ENCODE measurements around the gene TTC16. TPM values are rescaled to one million over a fixed set of nuclear protein-coding genes. Genes with fewer than 3 reads are reported as not detected.
A peak's percentile ranks its signal among the peaks of the same experiment; 100 is the strongest.

Gene TTC16
- total RNA-seq, 2 experiments from 2014 or later = 1.6 to 2.1 TPM

DNA sequence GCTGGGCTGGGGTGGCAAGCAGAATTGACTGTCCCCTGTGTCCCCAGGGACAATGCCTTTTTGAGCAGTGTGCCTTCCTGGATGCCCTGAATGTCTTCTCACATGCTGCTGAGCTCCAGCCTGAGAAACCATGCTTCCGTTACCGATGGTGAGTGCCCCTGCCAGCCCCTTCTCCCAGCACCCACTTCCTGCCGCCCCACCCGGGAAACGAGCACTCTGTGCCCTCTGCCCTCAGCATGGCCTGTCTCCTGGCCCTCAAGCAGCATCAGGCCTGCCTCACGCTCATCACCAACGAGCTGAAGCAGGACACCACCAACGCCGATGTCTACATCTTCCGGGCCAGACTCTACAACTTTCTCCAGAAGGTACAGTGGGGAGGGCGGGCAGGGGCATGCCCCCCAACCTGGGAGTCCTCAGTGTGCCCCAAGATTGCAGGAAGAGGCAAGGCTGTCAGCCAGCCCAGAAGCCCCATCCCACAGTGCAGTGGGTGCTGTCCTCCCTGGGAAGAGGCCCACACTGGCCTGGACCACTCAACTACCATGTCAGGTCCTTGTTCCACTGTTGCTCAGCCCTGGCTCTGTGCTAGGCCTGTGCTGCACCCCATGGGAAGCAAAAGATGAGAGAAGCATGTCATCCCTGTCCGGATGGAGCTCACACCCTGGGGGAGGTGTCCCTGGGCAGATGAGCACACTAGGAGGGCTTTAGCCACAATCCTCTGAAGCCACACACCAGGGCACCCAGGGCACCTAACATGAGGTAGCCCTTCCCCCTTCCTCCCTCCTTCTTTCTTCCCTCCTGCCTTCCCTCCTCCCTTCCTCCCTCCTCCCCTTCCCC is 4.4 kb downstream of the TTC16 start:
- Histone ChIP-seq H3K4me3 (ENCODE audit: low read length) (peak overlapping the region; percentile 7), H3K27ac (ENCODE audit: low read depth in 1 of 2, low read length in 2 of 2) (peak overlapping the region in 1 of 2 donors; percentile 44), H3K4me1 (ENCODE audit: insufficient read depth, low read length) (peaks cover 51% of the 10 kb centered on the region), H3K9me3 (ENCODE audit: control insufficient read depth in 1 of 2, insufficient read depth in 1 of 2, low read length in 2 of 2) (no peaks in the 10 kb centered on the region), H3K36me3 (ENCODE audit: insufficient read depth, low read length) (no peaks in the 10 kb centered on the region), H3K27me3 (ENCODE audit: control insufficient read depth in 1 of 2, insufficient read depth in 2 of 2, low read length in 2 of 2) (no peaks in the 10 kb centered on the region)
- ChIA-PET POLR2A (interaction anchor here (0.7 to 1.0 kb wide), 5 partner anchors 9 to 108 kb away, joined by 3 to 5 read pairs (median 3); partner anchors contain the start of genes SH2D3C, STXBP1 and TOR2A), CTCF (interaction anchor here (0.6 to 3.5 kb wide), 2 partner anchors 14 to 68 kb away, joined by 3 to 10 read pairs; partner anchors contain the start of gene TOR2A)
- intact Hi-C loops (cut with DNase I, micrococcal nuclease) = no loop called here
- no peak for ATAC-seq (ENCODE audit: poor library complexity)
- Mint-ChIP-seq H3K27ac (peak overlapping the region; percentile 74), H3K36me3 (ENCODE audit: low read depth) (peaks cover 5% of the 10 kb centered on the region), H3K4me3 (peak overlapping the region; percentile 75), H3K27me3 (no peaks in the 10 kb centered on the region), H3K4me1 (ENCODE audit: low read depth) (peaks cover 21% of the 10 kb centered on the region), H3K9me3 (no peaks in the 10 kb centered on the region)
- TF ChIP-seq, protein P1, sequence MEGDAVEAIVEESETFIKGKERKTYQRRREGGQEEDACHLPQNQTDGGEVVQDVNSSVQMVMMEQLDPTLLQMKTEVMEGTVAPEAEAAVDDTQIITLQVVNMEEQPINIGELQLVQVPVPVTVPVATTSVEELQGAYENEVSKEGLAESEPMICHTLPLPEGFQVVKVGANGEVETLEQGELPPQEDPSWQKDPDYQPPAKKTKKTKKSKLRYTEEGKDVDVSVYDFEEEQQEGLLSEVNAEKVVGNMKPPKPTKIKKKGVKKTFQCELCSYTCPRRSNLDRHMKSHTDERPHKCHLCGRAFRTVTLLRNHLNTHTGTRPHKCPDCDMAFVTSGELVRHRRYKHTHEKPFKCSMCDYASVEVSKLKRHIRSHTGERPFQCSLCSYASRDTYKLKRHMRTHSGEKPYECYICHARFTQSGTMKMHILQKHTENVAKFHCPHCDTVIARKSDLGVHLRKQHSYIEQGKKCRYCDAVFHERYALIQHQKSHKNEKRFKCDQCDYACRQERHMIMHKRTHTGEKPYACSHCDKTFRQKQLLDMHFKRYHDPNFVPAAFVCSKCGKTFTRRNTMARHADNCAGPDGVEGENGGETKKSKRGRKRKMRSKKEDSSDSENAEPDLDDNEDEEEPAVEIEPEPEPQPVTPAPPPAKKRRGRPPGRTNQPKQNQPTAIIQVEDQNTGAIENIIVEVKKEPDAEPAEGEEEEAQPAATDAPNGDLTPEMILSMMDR (IDR thresholded peaks at IDR 0.05) = no peak
- DNase-seq = peak in 5 of 14 experiments; percentile 10 to 81 (median 38)

DNA sequence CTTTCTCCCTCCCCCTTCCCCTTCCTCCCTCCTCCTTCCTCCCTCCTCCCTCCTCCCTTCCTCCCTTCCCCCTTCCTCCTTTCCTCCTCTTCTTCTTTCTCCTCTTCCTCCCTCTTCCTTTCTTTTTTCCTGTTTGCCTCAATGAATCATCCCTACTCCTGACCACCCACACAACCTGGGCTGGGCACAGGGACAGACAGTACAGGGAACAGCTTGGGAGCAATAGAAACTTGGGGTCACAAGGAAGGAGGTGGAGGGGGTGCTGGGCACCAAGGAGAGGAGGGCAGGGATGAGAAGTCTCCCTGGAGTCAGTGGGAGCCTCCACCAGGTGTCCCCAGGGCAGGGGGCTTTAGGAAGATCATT is 5.0 kb downstream of the TTC16 start:
- Mint-ChIP-seq H3K36me3 (ENCODE audit: low read depth) (no peaks in the 10 kb centered on the region), H3K4me1 (ENCODE audit: low read depth) (peaks cover 15% of the 10 kb centered on the region), H3K27ac (peak overlapping the region; percentile 17), H3K9me3 (no peaks in the 10 kb centered on the region), H3K4me3 (no peak overlapping the region), H3K27me3 (no peaks in the 10 kb centered on the region)
- no peaks in the 10 kb centered on the region for H3K27me3 ChIP-seq (ENCODE audit: control insufficient read depth in 1 of 2, insufficient read depth in 2 of 2, low read length in 2 of 2)
- TF ChIP-seq, protein P1 (IDR thresholded peaks at IDR 0.05) = no peak
- H3K4me1 ChIP-seq (ENCODE audit: insufficient read depth, low read length) = peaks cover 48% of the 10 kb centered on the region
- ATAC-seq (ENCODE audit: poor library complexity) = no peak
- ChIA-PET CTCF (no interaction called here), POLR2A (interaction anchor here (0.9 kb wide), 1 partner anchor 58 kb away, joined by 3 read pairs; the partner anchor contains the start of gene SH2D3C)
- H3K27ac ChIP-seq (ENCODE audit: low read depth in 1 of 2, low read length in 2 of 2) = no peak overlapping the region
- no peak for DNase-seq
- no peaks in the 10 kb centered on the region for H3K9me3 ChIP-seq (ENCODE audit: control insufficient read depth in 1 of 2, insufficient read depth in 1 of 2, low read length in 2 of 2)
- intact Hi-C loops (cut with DNase I, micrococcal nuclease) = no loop called here
- no peaks in the 10 kb centered on the region for H3K36me3 ChIP-seq (ENCODE audit: insufficient read depth, low read length)
- no peak overlapping the region for H3K4me3 ChIP-seq (ENCODE audit: low read length)

DNA sequence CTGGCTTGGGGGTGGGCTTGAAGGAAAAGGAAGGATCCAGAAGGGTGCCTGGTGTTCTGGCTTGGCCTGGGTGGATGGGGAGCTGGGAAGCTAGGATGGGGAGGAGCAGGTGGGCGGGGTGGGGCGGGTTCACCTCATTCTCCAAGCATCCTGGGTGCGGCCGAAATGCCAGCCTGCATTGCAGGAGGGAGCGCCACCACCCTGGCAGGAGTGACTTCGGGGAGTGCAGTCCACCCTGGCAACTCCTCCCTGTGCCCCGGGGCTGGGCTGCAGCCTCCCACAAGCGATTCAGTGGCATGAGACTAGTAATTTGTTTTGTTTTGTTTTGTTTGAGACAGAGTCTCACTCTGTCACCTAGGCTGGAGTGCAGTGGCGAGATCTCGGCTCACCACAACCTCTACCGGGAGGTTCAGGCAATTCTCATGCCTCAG is 5.5 kb downstream of the TTC16 start:
- POLR2A ChIA-PET = interaction anchor here (0.9 kb wide), 1 partner anchor 57 kb away, joined by 3 read pairs; the partner anchor contains the start of gene SH2D3C
- Histone ChIP-seq H3K36me3 (ENCODE audit: insufficient read depth, low read length) (no peaks in the 10 kb centered on the region), H3K4me1 (ENCODE audit: insufficient read depth, low read length) (peaks cover 42% of the 10 kb centered on the region), H3K27me3 (ENCODE audit: control insufficient read depth in 1 of 2, insufficient read depth in 2 of 2, low read length in 2 of 2) (no peaks in the 10 kb centered on the region), H3K27ac (ENCODE audit: low read depth in 1 of 2, low read length in 2 of 2) (no peak overlapping the region), H3K4me3 (ENCODE audit: low read length) (no peak overlapping the region), H3K9me3 (ENCODE audit: control insufficient read depth in 1 of 2, insufficient read depth in 1 of 2, low read length in 2 of 2) (no peaks in the 10 kb centered on the region)
- TF ChIP-seq, protein P1 (IDR thresholded peaks at IDR 0.05) = no peak
- no peak overlapping the region for H3K4me3 Mint-ChIP-seq
- CTCF ChIA-PET = interaction anchor here (0.6 kb wide), 1 partner anchor 14 kb away, joined by 3 read pairs; the partner anchor contains the start of gene TOR2A
- DNase-seq (peak in 1 of 14 experiments; percentile 42), ATAC-seq (ENCODE audit: poor library complexity) (peak; percentile 8)
- intact Hi-C loops (cut with DNase I, micrococcal nuclease) = no loop called here
- no peaks in the 10 kb centered on the region for H3K36me3 Mint-ChIP-seq (ENCODE audit: low read depth)
- no peaks in the 10 kb centered on the region for H3K9me3 Mint-ChIP-seq
- peak overlapping the region; percentile 17 for H3K27ac Mint-ChIP-seq
- no peaks in the 10 kb centered on the region for H3K27me3 Mint-ChIP-seq
- H3K4me1 Mint-ChIP-seq (ENCODE audit: low read depth) = peaks cover 10% of the 10 kb centered on the region
